HCT116 (cell line): ENCODE measurements around the gene LIG1. TPM values are rescaled to one million over a fixed set of nuclear protein-coding genes. Genes with fewer than 3 reads are reported as not detected.

Source experiments
- ATAC-seq: fragments of 200-7000 bp; cut with Tn5 transposase; 2 replicates; pipeline ENCODE4 v1.9.1; 2020; ENCODE audit warnings: mild to moderate bottlenecking, moderate library complexity
- BruUV-seq: library from RNA; stranded (reverse); fragments of 400-500 nt; replicated peaks from 2 replicates; lab custom pipeline; 2021; lab: Mats Ljungman, UMichigan
- CTCF ChIA-PET: fragments of 300-600 bp; sonication (Branson Sonifier 250); formaldehyde crosslinking; loops from one replicate; lab custom pipeline; 2021; ENCODE audit warnings: antibody characterized with exemption; lab: Charles Lee
- POLR2A ChIA-PET: fragments of 300-600, 350-600 bp; sonication (Branson Sonifier 250); formaldehyde crosslinking; loops from one replicate; lab custom pipeline; 2021; ENCODE audit warnings: antibody characterized with exemption; lab: Charles Lee
- RAD21 ChIA-PET, 2 experiments: fragments of 300-600 bp; sonication (Branson Sonifier 250); formaldehyde crosslinking; loops; one replicate each; lab custom pipeline; 2023; ENCODE audit warnings: low total read pairs in 2 of 2; ENCODE audit not compliant: uncharacterized antibody in 2 of 2, unreplicated experiment in 2 of 2, low non-redundant PET in 1 of 2; lab: Charles Lee
- DNase-seq: peaks from one replicate; pipeline ENCODE4 v3.0.0-alpha.2; 2010; ENCODE audit warnings: low read depth, low spot score
- H2AFZ ChIP-seq: fragments of 200-600 bp; shearing (Covaris generic), sonication (generic); 2 replicates; pipeline ENCODE4 v1.6.1; 2017; ENCODE audit warnings: low read depth, mixed run types, mixed read lengths, antibody characterized with exemption, low read length; ENCODE audit not compliant: poor library complexity, severe bottlenecking
- H3K27ac ChIP-seq: 2 replicates; pipeline ENCODE4 v1.5.1; 2012; ENCODE audit warnings: low read depth, low read length
- H3K27me3 ChIP-seq: fragments of 200-600 bp; sonication (generic); 2 replicates; pipeline ENCODE4 v1.6.1; 2016; ENCODE audit warnings: mixed run types, low read length, mixed read lengths; ENCODE audit not compliant: insufficient read depth
- H3K36me3 ChIP-seq, 2 experiments: fragments of 200-500 bp in 1 of 2; fragments of 200-600 bp in 1 of 2; sonication (Bioruptor generic) in 1 of 2; sonication (generic) in 1 of 2; 2 replicates each; pipeline versions ENCODE4 v1.5.1 to v1.6.1; 2014 to 2016; ENCODE audit warnings: low read length in 2 of 2, inconsistent platforms in 1 of 2, mixed read lengths in 1 of 2, mixed run types in 1 of 2; ENCODE audit not compliant: insufficient read depth in 2 of 2, control insufficient read depth in 1 of 2
- H3K4me1 ChIP-seq, 2 experiments: fragments of 200-600 bp in 1 of 2; sonication (generic) in 1 of 2; 2 replicates each; pipeline versions ENCODE4 v1.5.1 to v1.6.1; 2012 to 2017; ENCODE audit warnings: low read length in 2 of 2, inconsistent platforms in 1 of 2, mild to moderate bottlenecking in 1 of 2, mixed read lengths in 1 of 2, mixed run types in 1 of 2, moderate library complexity in 1 of 2; ENCODE audit not compliant: insufficient read depth in 2 of 2, control insufficient read depth in 1 of 2
- H3K4me2 ChIP-seq: fragments of 200-600 bp; sonication (generic); 2 replicates; pipeline ENCODE4 v1.6.1; 2017; ENCODE audit warnings: mixed run types, low read length, mixed read lengths
- H3K4me3 ChIP-seq, 2 experiments: fragments of 200-600 bp in 1 of 2; sonication (generic) in 1 of 2; replicated peaks in 1 of 2; 2 replicates each; pipeline ENCODE4 v1.5.1; 2011 to 2016; ENCODE audit warnings: low read length in 2 of 2, control low read depth in 1 of 2, low read depth in 1 of 2, mild to moderate bottlenecking in 1 of 2, mixed read lengths in 1 of 2, mixed run types in 1 of 2
- H3K79me2 ChIP-seq: fragments of 200-600 bp; sonication (generic); 2 replicates; pipeline ENCODE4 v1.6.1; 2017; ENCODE audit warnings: mild to moderate bottlenecking, mixed run types, low read length, moderate library complexity, mixed read lengths; ENCODE audit not compliant: insufficient read depth
- H3K9ac ChIP-seq: fragments of 200-600 bp; sonication (generic); 2 replicates; pipeline ENCODE4 v1.6.1; 2016; ENCODE audit warnings: low read length, mixed read lengths
- H3K9me2 ChIP-seq: fragments of 200-600 bp; sonication (generic), shearing (Covaris generic); 2 replicates; pipeline ENCODE4 v1.6.1; 2017; ENCODE audit warnings: mixed run types, mild to moderate bottlenecking, moderate library complexity; ENCODE audit not compliant: insufficient read depth
- H3K9me3 ChIP-seq, 2 experiments: fragments of 200-500 bp in 1 of 2; fragments of 200-600 bp in 1 of 2; sonication (Bioruptor generic) in 1 of 2; sonication (generic) in 1 of 2; 2 replicates each; pipeline ENCODE4 v1.6.1; 2014 to 2017; ENCODE audit warnings: low read length in 2 of 2, mixed read lengths in 2 of 2, inconsistent platforms in 1 of 2, low read depth in 1 of 2, mild to moderate bottlenecking in 1 of 2, mixed run types in 1 of 2, moderate library complexity in 1 of 2; ENCODE audit not compliant: control insufficient read depth in 1 of 2, insufficient read depth in 1 of 2
- H4K20me1 ChIP-seq: fragments of 200-600 bp; sonication (generic), shearing (Covaris generic); 2 replicates; pipeline ENCODE4 v1.6.1; 2017; ENCODE audit warnings: mixed run types, mild to moderate bottlenecking, moderate library complexity; ENCODE audit not compliant: insufficient read depth
- ATF3 ChIP-seq: IDR thresholded peaks from 2 replicates; pipeline ENCODE4 v1.6.1; 2012
- CBX3 ChIP-seq: IDR thresholded peaks from 2 replicates; pipeline ENCODE4 v1.6.1; 2012; ENCODE audit warnings: low read depth
- CEBPB ChIP-seq: IDR thresholded peaks from 2 replicates; pipeline ENCODE4 v1.6.1; 2012; ENCODE audit warnings: low read depth
- CTCF ChIP-seq, 3 experiments: fragments of 200-600 bp in 1 of 3; sonication (generic) in 1 of 3; IDR thresholded peaks in 2 of 3; conservative IDR thresholded peaks in 1 of 3; 2 replicates each; pipeline ENCODE4 v1.5.1; 2012 to 2017; ENCODE audit warnings: low read depth in 2 of 3, low read length in 2 of 3, antibody characterized with exemption in 1 of 3, borderline replicate concordance in 1 of 3, control low read depth in 1 of 3, mild to moderate bottlenecking in 1 of 3, mixed read lengths in 1 of 3, mixed run types in 1 of 3, moderate library complexity in 1 of 3; ENCODE audit not compliant: insufficient read depth in 1 of 3
- EGR1 ChIP-seq: IDR thresholded peaks from 2 replicates; pipeline ENCODE4 v1.6.1; 2012; ENCODE audit warnings: low read depth
- EZH2 ChIP-seq: fragments of 200-600 bp; sonication (generic); IDR thresholded peaks from 2 replicates; pipeline ENCODE4 v1.6.1; 2017; ENCODE audit warnings: antibody characterized with exemption, mixed run types
- EZH2phosphoT487 ChIP-seq: fragments of 200-600 bp; IDR thresholded peaks from 2 replicates; pipeline ENCODE4 v1.6.1; 2018; ENCODE audit warnings: antibody characterized with exemption, borderline replicate concordance
- FOSL1 ChIP-seq: IDR thresholded peaks from 2 replicates; pipeline ENCODE4 v1.6.1; 2012; ENCODE audit warnings: low read depth
- JUND ChIP-seq: IDR thresholded peaks from 2 replicates; pipeline ENCODE4 v1.6.1; 2012
- MAX ChIP-seq: IDR thresholded peaks from 2 replicates; pipeline ENCODE4 v1.6.1; 2012
- RAD21 ChIP-seq: IDR thresholded peaks from 2 replicates; pipeline ENCODE4 v1.6.1; 2012; ENCODE audit warnings: low read depth, mild to moderate bottlenecking
- SP1 ChIP-seq: IDR thresholded peaks from 2 replicates; pipeline ENCODE4 v1.6.1; 2012; ENCODE audit warnings: low read depth
- SRF ChIP-seq: IDR thresholded peaks from 2 replicates; pipeline ENCODE4 v1.6.1; 2012; ENCODE audit warnings: low read depth
- ZBTB33 ChIP-seq: IDR thresholded peaks from 2 replicates; pipeline ENCODE4 v1.6.1; 2011; ENCODE audit warnings: mild to moderate bottlenecking, low read length, moderate library complexity; ENCODE audit not compliant: insufficient replicate concordance; ENCODE audit errors: extremely low read depth
- ZNF274 ChIP-seq: fragments of 200-500 bp; sonication (Bioruptor generic); IDR thresholded peaks from 2 replicates; pipeline ENCODE4 v1.6.1; 2014; ENCODE audit warnings: mild to moderate bottlenecking, low read depth, low read length, inconsistent platforms
- intact Hi-C: fragments of 100-400 bp; cut with micrococcal nuclease; formaldehyde crosslinking; loops from 2 replicates; pipeline ENCODE4 v1.10.0; 2022
- total RNA-seq: library from RNA; stranded (reverse); gene quantifications from one replicate; pipeline ENCODE4 v1.2.1, GENCODE V29; 2021; ENCODE audit not compliant: unreplicated experiment

The LIG1 gene
- total RNA-seq, 1 experiment from 2014 or later, result 122 TPM

GRCh38 chr19:48148576-48148975, 21.6 kb downstream of the LIG1 start:
- Histone ChIP-seq H3K9me3 (no peaks in the 10 kb centered on the region), H3K27me3 (no peaks in the 10 kb centered on the region), H2AFZ (no peak overlapping the region), H3K9me2 (no peaks in the 10 kb centered on the region), H3K9ac (no peak overlapping the region), H3K4me2 (no peak overlapping the region), H3K79me2 (no peaks in the 10 kb centered on the region), H3K36me3 (peaks cover 10 to 25% of the 10 kb centered on the region in 2 experiments; a peak in 3 of 4 replicates), H3K4me1 (no peaks in the 10 kb centered on the region), H3K4me3 (no peak overlapping the region), H3K27ac (no peak overlapping the region), H4K20me1 (no peaks in the 10 kb centered on the region)
- intact Hi-C loops, result no loop called here
- no TSS peak for BruUV-seq
- RAD21 ChIA-PET, result no interaction called here
- DNase-seq (no peak), ATAC-seq (no peak)
- POLR2A ChIA-PET, result no interaction called here
- TF ChIP-seq ATF3 (no peak), EGR1 (no peak), RAD21 (no peak), JUND (no peak), CEBPB (no peak), FOSL1 (no peak), MAX (no peak), SRF (no peak), SP1 (no peak), ZBTB33 (no peak), CTCF (IDR thresholded peaks at IDR 0.05 in 2 of 3, conservative IDR thresholded peaks at IDR 0.05 in 1 of 3; ENCODE audit: borderline replicate concordance in 1 of 3, insufficient read depth in 1 of 3, low read depth in 2 of 3, low read length in 2 of 3) (no peak), EZH2 (no peak), EZH2phosphoT487 (no peak), CBX3 (no peak), ZNF274 (no peak)
- CTCF ChIA-PET, result no interaction called here
